BJ (cell line): ENCODE measurements around the gene TLE7. TPM values are rescaled to one million over a fixed set of nuclear protein-coding genes. Genes with fewer than 3 reads are reported as not detected.
A peak's percentile ranks its signal among the peaks of the same experiment; 100 is the strongest.

Experiments
- CTCF ChIA-PET: fragments of 350-600 bp; formaldehyde crosslinking; extraction: SDS; loops from one replicate; lab custom pipeline; 2021; ENCODE audit warnings: antibody characterized with exemption, inconsistent platforms; lab: Yijun Ruan, JAX
- POLR2A ChIA-PET: fragments of 300-600 bp; sonication (Branson Sonifier 250); formaldehyde crosslinking; extraction: SDS; loops from one replicate; lab custom pipeline; 2021; ENCODE audit warnings: antibody characterized with exemption; lab: Charles Lee
- DNase-seq: peaks from one replicate; pipeline ENCODE4 v3.0.0-alpha.2; 2011; ENCODE audit warnings: low read depth
- H3K27me3 ChIP-seq: 2 replicates; pipeline ENCODE4 v1.6.0; 2011; ENCODE audit warnings: low read length; ENCODE audit not compliant: control insufficient read depth, insufficient read depth
- H3K36me3 ChIP-seq: 2 replicates; pipeline ENCODE4 v1.5.1; 2011; ENCODE audit warnings: low read length; ENCODE audit not compliant: control insufficient read depth, insufficient read depth
- H3K4me3 ChIP-seq: 2 replicates; pipeline ENCODE4 v1.5.1; 2011; ENCODE audit warnings: low read depth, mild to moderate bottlenecking, control low read depth, low read length
- polyA minus RNA-seq: library from RNA; depleted of rRNA, polyadenylated mRNA; stranded (reverse); fragments of >200 nt; gene quantifications from 2 replicates; pipeline ENCODE4 v1.2.3, GENCODE V29; 2011; rRNA and poly(A)+ RNA removed
- polyA plus RNA-seq: library from polyadenylated mRNA; depleted of rRNA; stranded (reverse); fragments of >200 nt; gene quantifications from 2 replicates; pipeline ENCODE4 v1.2.3, GENCODE V29; 2011; rRNA removed
- TF ChIP-seq, protein P1 (sequence below): IDR thresholded peaks from 2 replicates; pipeline ENCODE4 v1.5.1; 2011; ENCODE audit warnings: low read depth, mild to moderate bottlenecking, control low read depth, inconsistent platforms, low read length, moderate library complexity; ENCODE audit not compliant: insufficient read depth

TLE7 gene
- not detected in 2 replicates for polyA plus RNA-seq
- not detected in 2 replicates for polyA minus RNA-seq

DNA sequence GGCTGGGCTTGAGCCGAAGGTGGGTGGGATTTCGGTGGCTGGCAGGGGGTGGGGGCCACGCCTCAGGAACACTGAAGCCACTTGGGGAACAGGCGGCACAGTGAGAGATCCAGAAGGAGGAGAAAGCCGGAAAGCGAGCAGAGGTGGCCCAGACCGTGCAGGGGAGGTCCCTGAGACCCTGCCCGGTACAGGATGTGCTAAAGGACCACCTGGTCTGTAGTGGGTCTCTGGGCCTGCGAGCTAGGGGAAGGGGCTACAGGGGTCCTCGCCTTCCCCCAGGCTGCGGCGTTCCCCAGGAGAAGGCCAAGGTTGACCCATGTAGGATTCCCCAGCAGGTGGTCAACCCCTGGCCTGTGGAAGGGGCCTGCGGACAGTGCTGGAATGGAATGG is at the start of gene TLE7:
TLE7 (minus strand) TSS at position 4 of the 390 bp plus-strand sequence. CDS start 8,730 bp downstream, outside the sequence.
- H3K36me3 ChIP-seq, result no peaks in the 10 kb centered on the region
- no peak for DNase-seq
- no peaks in the 10 kb centered on the region for H3K27me3 ChIP-seq
- POLR2A ChIA-PET, result no interaction called here
- TF ChIP-seq, protein P1, sequence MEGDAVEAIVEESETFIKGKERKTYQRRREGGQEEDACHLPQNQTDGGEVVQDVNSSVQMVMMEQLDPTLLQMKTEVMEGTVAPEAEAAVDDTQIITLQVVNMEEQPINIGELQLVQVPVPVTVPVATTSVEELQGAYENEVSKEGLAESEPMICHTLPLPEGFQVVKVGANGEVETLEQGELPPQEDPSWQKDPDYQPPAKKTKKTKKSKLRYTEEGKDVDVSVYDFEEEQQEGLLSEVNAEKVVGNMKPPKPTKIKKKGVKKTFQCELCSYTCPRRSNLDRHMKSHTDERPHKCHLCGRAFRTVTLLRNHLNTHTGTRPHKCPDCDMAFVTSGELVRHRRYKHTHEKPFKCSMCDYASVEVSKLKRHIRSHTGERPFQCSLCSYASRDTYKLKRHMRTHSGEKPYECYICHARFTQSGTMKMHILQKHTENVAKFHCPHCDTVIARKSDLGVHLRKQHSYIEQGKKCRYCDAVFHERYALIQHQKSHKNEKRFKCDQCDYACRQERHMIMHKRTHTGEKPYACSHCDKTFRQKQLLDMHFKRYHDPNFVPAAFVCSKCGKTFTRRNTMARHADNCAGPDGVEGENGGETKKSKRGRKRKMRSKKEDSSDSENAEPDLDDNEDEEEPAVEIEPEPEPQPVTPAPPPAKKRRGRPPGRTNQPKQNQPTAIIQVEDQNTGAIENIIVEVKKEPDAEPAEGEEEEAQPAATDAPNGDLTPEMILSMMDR, result no peak
- H3K4me3 ChIP-seq, result no peak within 1 kb of the TSS
- CTCF ChIA-PET, result interaction anchor here (1.0 kb wide), 1 partner anchor 17 kb away, joined by 3 read pairs; no protein-coding TSS in a partner anchor

DNA sequence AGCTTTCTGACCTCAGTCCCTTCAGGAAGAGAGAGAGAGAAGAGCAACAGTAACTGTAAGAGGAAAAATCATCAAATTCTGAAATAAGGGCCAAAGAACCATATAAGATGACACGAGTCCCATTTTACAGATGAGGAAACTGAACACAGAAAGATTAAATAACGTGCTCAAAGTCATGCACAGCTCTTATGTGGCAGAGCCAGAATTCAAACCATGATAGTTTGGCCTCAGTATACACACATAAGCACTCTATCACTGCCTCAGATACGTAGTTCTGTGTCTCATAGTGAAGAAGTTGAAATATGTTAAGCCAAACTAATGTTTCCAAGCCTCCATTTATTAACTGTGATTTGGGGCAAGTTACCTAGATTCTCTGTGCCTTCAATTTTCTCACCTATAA is 49.2 kb upstream of the TLE7 start:
- POLR2A ChIA-PET, result no interaction called here
- CTCF ChIA-PET, result interaction anchor here (1.0 to 2.2 kb wide), 4 partner anchors 9 to 78 kb away, joined by 3 to 12 read pairs (median 6); no protein-coding TSS in a partner anchor
- Histone ChIP-seq H3K4me3 (no peak overlapping the region), H3K27me3 (no peaks in the 10 kb centered on the region), H3K36me3 (no peaks in the 10 kb centered on the region)
- TF ChIP-seq, protein P1, result no peak
- no peak for DNase-seq

DNA sequence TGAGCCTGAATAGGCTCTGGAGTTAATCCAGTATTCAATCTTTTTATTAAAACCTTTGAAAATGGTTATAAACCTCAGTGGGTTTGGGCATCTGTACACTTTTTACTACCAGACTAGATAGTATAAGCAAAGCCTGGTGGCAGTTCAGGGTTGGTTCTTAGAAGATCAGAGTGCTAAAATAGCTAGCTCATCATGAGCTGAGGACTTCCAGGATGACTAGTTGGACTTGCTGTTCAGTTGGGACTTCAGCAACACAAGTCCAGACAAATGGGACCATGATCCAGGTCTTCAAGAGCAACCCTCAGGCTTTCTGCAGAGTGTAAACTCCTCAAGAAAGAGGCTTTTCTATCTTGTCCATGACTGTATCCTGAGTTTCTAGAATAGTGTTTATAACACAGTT is 48.5 kb upstream of the TLE7 start:
- ChIA-PET POLR2A (no interaction called here), CTCF (interaction anchor here (0.8 to 2.2 kb wide), 7 partner anchors 8 to 80 kb away, joined by 3 to 12 read pairs (median 3); no protein-coding TSS in a partner anchor)
- DNase-seq, result no peak
- Histone ChIP-seq H3K4me3 (no peak overlapping the region), H3K36me3 (no peaks in the 10 kb centered on the region), H3K27me3 (no peaks in the 10 kb centered on the region)
- TF ChIP-seq, protein P1, result no peak

DNA sequence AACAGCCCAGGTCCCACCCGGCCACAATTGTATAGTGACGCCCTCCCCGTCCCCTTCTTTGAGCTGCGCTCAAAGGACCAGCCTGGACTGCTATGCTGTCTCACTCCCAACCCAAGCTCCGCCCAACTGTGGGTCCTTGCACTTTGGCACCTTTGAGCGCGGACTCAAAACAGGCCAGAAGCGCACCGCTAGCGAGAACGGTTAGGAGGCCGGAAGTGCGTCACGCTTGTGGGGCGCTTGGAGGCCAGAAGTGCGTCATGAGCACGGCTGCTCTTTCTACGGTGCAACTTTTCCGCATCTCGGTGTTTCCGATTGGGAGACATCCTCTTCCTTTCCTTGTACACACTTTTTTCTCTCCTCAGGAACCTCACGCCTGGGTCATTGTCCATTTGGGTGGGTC is 47.3 kb upstream of the TLE7 start, which contains the start of gene ZNF19:
ZNF19 (minus strand) TSS at position 203 of the 400 bp plus-strand sequence. CDS start 7,210 bp downstream, outside the sequence.
- Histone ChIP-seq H3K4me3 (no peak within 1 kb of the TSS), H3K36me3 (no peaks in the 10 kb centered on the region), H3K27me3 (no peaks in the 10 kb centered on the region)
- CTCF ChIA-PET, result interaction anchor here (1.4 to 3.1 kb wide), 5 partner anchors 11 to 76 kb away, joined by 3 to 12 read pairs (median 8); partner anchors contain the start of gene ZNF23
- POLR2A ChIA-PET, result no interaction called here
- TF ChIP-seq, protein P1, result no peak
- DNase-seq, result no peak

DNA sequence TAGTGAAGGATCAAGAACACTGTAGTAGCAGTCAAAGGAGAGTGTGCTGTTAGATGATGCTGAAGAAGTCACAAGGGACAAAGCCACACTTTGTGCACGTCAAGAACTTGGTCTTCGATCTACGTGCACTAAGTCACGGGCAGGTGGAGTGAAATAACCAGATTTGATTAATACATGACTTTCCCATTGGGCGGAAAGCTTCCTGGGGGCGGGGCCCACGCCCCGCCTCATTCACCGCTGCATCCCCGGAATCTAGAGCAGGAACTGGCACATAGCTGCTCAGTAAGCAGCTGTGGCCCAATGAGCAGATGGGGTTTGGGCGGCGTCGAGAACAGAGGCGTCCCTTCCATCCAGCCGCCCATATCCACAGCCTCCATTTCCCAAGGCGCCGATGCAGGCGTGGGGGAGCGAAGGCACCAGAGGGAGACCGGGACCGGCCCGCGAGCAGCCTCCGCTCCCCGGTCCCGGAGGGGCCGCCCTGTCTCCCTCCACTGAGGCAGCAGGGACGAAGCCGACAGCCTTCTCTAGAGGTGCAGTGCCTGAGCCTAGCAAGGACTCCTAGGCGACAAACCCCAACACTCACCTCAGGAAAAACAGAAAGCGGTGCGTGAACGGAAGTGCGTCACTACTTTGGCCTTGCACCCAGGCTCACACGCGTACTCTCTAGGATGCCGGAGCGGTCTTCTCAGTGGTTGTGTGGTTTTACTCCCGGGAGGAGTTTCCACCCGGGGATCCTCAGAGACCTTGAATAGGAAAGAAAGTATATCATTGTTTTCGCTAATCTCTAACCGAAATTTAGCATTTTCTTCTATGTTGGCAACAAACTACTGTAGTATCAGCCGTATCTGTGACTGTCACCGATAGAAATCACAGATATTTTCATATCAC is 42.4 kb upstream of the TLE7 start:
- Histone ChIP-seq H3K27me3 (no peaks in the 10 kb centered on the region), H3K36me3 (no peaks in the 10 kb centered on the region; the same call in 1 of the 2 replicates), H3K4me3 (peak overlapping the region; percentile 89)
- ChIA-PET POLR2A (interaction anchor here (0.5 to 1.4 kb wide), 3 partner anchors 10 to 81 kb away, joined by 4 to 15 read pairs (median 5); no protein-coding TSS in a partner anchor), CTCF (interaction anchor here (0.7 to 1.3 kb wide), 7 partner anchors 9 to 73 kb away, joined by 3 to 6 read pairs (median 3); partner anchors contain the start of gene ZNF23)
- DNase-seq, result peak; percentile 51
- TF ChIP-seq, protein P1, result no peak
